Prostate gland (tissue), 2 donors: ENCODE measurements around the gene DAPP1. TPM values are rescaled to one million over a fixed set of nuclear protein-coding genes. Genes with fewer than 3 reads are reported as not detected.
"Not testable (repeated sequence)": the region's sequence is repeated elsewhere in the genome, so short reads cannot be mapped to it uniquely, and the experiment has no call there.

Source experiments
- DNase-seq: peaks from one replicate; pipeline ENCODE4 v3.0.0-alpha.2; 2019; ENCODE audit warnings: low spot score
- H3K27ac ChIP-seq, 2 donors: fragments of 200-600 bp; sonication (generic); 2 replicates each; pipeline ENCODE4 v1.5.1; 2017 to 2019
- H3K27me3 ChIP-seq: fragments of 200-600 bp; sonication (generic); replicated peaks from 2 replicates; pipeline ENCODE4 v1.5.1; 2019; ENCODE audit not compliant: insufficient read depth
- H3K36me3 ChIP-seq, 2 donors: fragments of 200-600 bp; sonication (generic); 1 replicate in 1 of 2; 2 replicates in 1 of 2; pipeline versions ENCODE4 v1.5.1 to v1.8.1; 2017 to 2019
- H3K4me1 ChIP-seq: fragments of 200-600 bp; sonication (generic); replicated peaks from 2 replicates; pipeline ENCODE4 v1.5.1; 2019
- H3K4me3 ChIP-seq, 2 donors: fragments of 200-600 bp; sonication (generic); 2 replicates each; pipeline ENCODE4 v1.5.1; 2017 to 2019
- H3K9me3 ChIP-seq: fragments of 200-600 bp; sonication (generic); 2 replicates; pipeline ENCODE4 v1.5.1; 2017
- POLR2A ChIP-seq: fragments of 450-650 bp; IDR thresholded peaks from one replicate; pipeline ENCODE4 v1.6.1; 2016; ENCODE audit warnings: antibody characterized with exemption, mild to moderate bottlenecking
- POLR2AphosphoS5 ChIP-seq: sonication (generic); formaldehyde crosslinking; IDR thresholded peaks from one replicate; pipeline ENCODE4 v1.6.1; 2017; ENCODE audit warnings: antibody characterized with exemption
- WGBS: methylation state at CpG from one replicate; pipeline ENCODE4 v1.1.5; 2018; 5-methylcytosine and 5-hydroxymethylcytosine counted together
- intact Hi-C: fragments of 100-400 bp; cut with DNase I; formaldehyde crosslinking; loops from one replicate; pipeline ENCODE4 v1.14.2; 2022
- total RNA-seq, 2 donors: library from RNA; depleted of rRNA; stranded (reverse); fragments of >200 nt; gene quantifications; one replicate each; pipeline ENCODE4 v1.1.0, GENCODE V29; 2016
- TF ChIP-seq, protein P1 (sequence below), 4 experiments: fragments of 200-600 bp in 2 of 4; fragments of 450-650 bp in 2 of 4; sonication (generic) in 2 of 4; IDR thresholded peaks; 1 replicate in 3 of 4; 2 replicates in 1 of 4; pipeline ENCODE4 v1.5.1; 2016 to 2019; ENCODE audit warnings: antibody characterized with exemption in 4 of 4, mild to moderate bottlenecking in 2 of 4, moderate library complexity in 2 of 4

Gene DAPP1, protein sequence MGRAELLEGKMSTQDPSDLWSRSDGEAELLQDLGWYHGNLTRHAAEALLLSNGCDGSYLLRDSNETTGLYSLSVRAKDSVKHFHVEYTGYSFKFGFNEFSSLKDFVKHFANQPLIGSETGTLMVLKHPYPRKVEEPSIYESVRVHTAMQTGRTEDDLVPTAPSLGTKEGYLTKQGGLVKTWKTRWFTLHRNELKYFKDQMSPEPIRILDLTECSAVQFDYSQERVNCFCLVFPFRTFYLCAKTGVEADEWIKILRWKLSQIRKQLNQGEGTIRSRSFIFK
- total RNA-seq: 1 to 10 TPM; 1.1 to 2.0 TPM

DNA sequence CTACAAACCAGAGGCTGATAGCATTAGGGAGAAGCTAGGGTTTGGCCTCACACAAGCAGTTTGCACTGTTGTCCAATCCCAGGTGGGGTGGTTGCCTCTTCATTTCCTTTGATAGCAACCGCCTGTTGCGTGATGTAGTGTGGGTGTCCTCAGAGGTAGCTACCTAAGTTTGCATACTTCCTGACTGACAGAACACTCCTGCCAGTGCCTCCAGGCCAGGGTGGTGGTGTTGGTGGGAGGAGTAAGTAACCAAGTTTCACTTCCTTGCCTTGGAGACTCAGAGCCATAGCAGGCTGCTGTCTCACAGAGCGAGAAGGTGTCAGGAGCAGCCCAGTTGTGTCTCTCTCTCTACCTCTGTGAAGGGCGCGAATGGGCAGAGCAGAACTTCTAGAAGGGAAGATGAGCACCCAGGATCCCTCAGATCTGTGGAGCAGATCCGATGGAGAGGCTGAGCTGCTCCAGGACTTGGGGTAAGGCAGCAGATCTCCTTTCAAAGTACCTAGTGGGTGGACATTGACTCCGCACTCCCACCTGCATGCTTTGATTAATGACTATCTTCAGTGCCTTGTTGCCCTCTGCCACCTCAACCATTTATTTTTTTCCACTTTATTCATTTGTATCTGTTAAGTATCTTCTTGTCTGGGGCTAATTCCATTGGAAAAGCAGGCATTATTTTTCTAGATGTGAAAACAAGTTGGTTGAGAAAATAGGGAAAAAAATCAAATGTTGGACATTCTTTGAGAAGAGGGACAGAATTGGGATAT is at the start of gene DAPP1:
DAPP1 (plus strand) TSS at position 283 of the 764 bp plus-strand sequence; CDS start at position 370, 87 bp downstream.
- no peaks in the 10 kb centered on the region for H3K27me3 ChIP-seq
- H3K27ac ChIP-seq: no peak within 1 kb of the TSS
- no peaks in the 10 kb centered on the region for H3K9me3 ChIP-seq
- no peaks in the 10 kb centered on the region for H3K36me3 ChIP-seq
- TF ChIP-seq POLR2A: no peak
- WGBS: 87% methylated on average over 7 of the region's 7 CpGs
- no peak within 1 kb of the TSS for H3K4me3 ChIP-seq
- no peaks in the 10 kb centered on the region for H3K4me1 ChIP-seq
- intact Hi-C loops: no loop called here
- no peak for DNase-seq

DNA sequence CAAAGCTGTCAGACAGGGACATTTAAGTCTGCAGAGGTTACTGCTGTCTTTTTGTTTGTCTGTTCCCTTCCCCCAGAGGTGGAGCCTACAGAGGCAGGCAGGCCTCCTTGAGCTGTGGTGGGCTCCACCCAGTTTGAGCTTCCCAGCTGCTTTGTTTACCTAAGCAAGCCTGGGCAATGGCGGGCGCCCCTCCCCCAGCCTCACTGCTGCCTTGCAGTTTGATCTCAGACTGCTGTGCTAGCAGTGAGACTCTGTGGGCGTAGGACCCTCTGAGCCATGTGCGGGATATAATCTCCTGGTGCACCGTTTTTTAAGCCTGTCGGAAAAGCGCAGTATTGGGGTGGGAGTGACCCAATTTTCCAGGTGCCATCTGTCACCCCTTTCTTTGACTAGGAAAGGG is 45.8 kb upstream of the DAPP1 start:
- H3K4me1 ChIP-seq, H3K36me3 ChIP-seq, intact Hi-C loops, H3K27me3 ChIP-seq, DNase-seq, H3K4me3 ChIP-seq, H3K27ac ChIP-seq, H3K9me3 ChIP-seq: not testable (repeated sequence)
- WGBS: 90% methylated on average over 7 of the region's 7 CpGs

DNA sequence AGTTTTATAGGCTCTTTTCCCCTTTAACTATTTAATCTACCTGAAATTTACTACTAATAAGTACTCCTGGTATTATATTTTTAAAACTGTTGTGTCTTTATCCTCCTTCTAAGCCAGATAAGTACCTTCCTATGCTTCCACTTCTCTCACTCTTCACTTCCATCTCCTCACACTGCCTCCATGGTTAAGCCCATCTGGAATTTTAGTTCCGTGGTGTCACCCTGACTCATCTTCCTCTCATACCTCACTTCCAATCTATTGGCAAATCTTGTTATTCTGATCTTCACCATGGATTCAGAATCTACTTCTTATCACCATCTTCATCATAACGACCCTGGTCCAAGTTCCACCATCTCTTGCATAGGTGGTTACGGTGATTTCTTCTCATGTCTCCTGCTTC is 32.7 kb upstream of the DAPP1 start:
- H3K27ac ChIP-seq: no peak overlapping the region
- WGBS: 93% methylated on average over 3 of the region's 3 CpGs
- intact Hi-C loops: no loop called here
- H3K4me3 ChIP-seq: no peak overlapping the region
- TF ChIP-seq POLR2A (no peak), POLR2AphosphoS5 (no peak)
- TF ChIP-seq, protein P1, sequence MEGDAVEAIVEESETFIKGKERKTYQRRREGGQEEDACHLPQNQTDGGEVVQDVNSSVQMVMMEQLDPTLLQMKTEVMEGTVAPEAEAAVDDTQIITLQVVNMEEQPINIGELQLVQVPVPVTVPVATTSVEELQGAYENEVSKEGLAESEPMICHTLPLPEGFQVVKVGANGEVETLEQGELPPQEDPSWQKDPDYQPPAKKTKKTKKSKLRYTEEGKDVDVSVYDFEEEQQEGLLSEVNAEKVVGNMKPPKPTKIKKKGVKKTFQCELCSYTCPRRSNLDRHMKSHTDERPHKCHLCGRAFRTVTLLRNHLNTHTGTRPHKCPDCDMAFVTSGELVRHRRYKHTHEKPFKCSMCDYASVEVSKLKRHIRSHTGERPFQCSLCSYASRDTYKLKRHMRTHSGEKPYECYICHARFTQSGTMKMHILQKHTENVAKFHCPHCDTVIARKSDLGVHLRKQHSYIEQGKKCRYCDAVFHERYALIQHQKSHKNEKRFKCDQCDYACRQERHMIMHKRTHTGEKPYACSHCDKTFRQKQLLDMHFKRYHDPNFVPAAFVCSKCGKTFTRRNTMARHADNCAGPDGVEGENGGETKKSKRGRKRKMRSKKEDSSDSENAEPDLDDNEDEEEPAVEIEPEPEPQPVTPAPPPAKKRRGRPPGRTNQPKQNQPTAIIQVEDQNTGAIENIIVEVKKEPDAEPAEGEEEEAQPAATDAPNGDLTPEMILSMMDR (IDR thresholded peaks at IDR 0.05): no peak
- DNase-seq: no peak
- H3K36me3 ChIP-seq: no peaks in the 10 kb centered on the region
- H3K27me3 ChIP-seq: no peaks in the 10 kb centered on the region
- H3K9me3 ChIP-seq: no peaks in the 10 kb centered on the region
- no peaks in the 10 kb centered on the region for H3K4me1 ChIP-seq

DNA sequence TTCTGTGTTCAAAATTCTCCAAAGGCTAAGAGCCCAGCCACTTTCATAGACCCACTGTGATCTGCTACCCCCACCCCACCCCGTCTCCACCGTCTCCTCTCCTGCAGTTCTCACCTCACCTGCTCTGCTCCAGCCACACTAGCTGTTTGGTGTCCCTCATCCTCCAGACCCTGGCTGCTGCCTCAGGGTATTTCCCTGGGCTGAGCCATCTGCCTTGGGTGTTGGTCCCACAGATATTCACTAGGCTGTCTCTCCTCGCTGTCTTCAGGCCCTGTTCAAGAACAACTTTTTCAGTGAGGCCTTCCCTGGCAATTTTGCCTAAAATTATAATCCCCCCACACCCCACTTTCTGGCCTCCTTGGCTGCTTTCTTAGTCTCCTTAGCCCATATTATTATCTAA is 31.8 kb upstream of the DAPP1 start:
- WGBS: 89% methylated on average over 3 of the region's 3 CpGs
- Histone ChIP-seq H3K4me3 (no peak overlapping the region), H3K9me3 (no peaks in the 10 kb centered on the region), H3K27me3 (no peaks in the 10 kb centered on the region), H3K36me3 (no peaks in the 10 kb centered on the region), H3K27ac (no peak overlapping the region), H3K4me1 (no peaks in the 10 kb centered on the region)
- TF ChIP-seq, protein P1 (IDR thresholded peaks at IDR 0.05): no peak
- no peak for DNase-seq
- intact Hi-C loops: no loop called here

DNA sequence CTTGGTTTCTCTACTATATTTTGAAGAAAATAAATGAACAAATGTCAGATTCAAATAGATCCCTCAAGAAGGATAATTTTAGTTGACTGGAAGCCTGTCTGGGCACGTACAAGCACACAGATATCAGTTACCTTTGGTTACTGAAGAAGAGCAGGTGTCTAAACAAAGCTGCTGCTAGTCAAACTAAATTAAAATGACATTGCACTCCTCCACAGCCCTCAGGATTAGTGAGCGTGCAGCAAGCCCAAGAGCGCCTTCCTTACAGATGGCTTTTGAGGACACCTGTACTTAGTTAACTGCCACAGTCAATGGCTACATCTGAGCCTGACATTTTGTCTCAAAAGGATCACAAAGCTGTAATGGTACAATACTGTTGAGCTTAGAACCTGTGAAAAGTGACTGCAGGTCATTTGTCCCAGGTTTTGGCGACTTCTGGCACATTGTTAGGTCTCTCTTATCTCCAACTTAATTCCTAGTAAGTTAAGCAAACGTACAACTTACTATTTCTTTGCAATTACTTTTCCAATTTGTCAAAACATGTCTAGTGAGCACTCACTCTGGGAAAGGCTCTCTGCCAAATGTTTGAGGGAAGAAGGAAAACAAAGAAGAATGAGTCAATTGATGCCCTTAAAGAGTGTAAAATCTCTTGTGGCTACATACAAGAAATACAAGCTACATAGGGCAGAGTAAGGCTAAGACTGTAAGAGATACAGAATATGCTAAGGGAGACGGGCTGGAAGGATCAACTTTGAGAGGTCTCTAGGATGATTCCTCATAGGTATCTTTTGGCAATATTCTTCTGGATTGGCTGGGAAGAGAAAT is 25.6 kb upstream of the DAPP1 start:
- 39% methylated on average over 6 of the region's 6 CpGs for WGBS
- intact Hi-C loops: no loop called here
- no peak overlapping the region for H3K27ac ChIP-seq
- no peak overlapping the region for H3K4me3 ChIP-seq
- no peaks in the 10 kb centered on the region for H3K9me3 ChIP-seq
- no peaks in the 10 kb centered on the region for H3K36me3 ChIP-seq
- TF ChIP-seq, protein P1 (IDR thresholded peaks at IDR 0.05): no peak
- no peak for TF ChIP-seq POLR2A
- TF ChIP-seq POLR2AphosphoS5: no peak
- no peaks in the 10 kb centered on the region for H3K27me3 ChIP-seq
- H3K4me1 ChIP-seq: no peaks in the 10 kb centered on the region
- DNase-seq: no peak
